Measurements from ENCODE around the gene RUVBL1.

Gene RUVBL1

DNA sequence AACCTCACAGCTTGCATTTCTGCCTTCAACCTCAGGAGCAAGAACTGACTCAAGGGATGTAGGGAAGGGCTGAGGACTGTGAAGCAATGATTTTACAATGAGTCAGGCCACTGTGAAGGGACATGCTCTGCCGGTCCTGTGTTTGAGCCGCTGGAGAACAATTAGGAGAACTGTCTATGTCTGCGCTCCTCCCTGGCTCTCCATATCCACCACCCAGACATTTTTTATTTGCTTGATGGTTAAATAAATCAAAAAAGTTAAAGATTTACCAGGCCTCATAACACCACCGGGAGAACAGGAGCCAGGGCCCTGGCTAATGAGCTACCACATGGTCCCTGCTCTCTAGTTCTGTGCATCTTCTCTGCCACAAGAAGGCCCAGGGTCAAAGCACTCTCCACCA is 41.8 kb downstream of the RUVBL1 start:
- DNase-seq, result no peak

DNA sequence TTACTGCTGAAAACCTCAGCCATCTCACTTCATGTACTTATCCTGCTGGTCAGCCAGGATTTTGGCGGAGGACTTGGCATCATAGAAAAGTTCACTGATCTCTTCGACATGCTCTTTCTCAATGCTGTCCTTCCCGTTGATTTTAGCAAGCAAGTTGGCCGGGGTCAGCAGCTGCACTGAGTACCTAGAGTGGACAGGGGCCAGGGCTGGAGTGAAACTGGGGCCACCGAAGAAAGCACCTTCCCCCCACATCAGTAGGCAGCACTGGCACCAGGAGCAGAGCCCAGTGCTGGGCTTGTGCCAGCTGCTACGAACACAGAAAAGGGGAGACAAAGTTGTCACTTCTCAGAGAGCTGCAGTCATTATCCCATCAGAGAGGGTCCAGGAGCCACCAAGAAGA is 42.4 kb downstream of the RUVBL1 start:
- no peak for DNase-seq

DNA sequence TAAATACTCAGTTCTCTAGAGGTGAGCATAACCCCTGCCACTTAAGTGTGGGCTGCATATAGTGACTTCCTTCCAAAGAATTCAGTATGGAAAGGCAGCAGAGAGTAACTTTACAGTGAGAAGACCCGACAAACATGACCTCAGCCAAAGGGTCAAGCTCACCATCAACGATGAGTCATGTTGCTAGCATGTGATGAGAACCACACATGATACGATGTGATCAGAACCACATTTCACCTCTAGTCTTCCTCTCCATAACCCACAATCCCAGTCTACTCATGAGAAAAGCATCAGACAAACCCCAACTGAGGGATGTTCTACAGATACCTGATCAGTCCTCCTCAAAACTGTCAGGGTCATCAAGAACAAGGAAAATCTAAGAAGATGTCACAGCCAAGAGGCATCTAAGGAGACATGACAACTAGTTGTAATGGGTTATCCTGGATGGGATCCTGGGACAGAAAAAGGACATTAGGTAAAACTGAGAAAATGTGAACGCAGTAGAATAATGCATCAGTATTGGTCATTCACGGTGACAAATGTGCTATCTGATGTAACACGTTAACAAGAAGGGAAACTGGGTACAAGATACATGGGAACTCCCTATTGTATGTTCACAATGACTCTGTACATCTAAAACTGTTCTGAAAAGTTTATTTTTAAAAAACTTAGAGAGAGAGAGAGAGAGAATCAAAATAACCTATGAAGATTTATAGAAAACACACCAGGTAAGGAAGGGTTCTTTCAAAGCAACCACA is 43.1 kb downstream of the RUVBL1 start:
- DNase-seq, result no peak

DNA sequence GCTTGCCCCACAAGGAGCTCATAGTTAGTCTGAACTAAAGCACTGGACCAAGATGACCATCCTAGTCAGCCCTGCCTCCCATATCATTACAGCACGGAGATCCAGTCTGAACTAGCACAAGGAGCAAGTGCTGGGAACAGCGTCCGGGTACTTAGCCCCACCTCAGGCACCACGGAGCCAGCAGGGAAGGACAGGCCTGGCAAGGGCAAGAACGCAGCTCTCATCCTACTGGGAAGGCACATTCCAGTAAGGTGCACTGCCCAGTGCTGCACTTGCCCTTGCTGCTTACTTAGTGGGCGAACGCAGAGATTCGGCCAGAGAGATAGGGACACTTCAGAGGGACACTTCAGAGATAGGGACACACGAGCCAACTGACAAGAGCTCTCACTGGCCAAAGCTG is 43.8 kb downstream of the RUVBL1 start:
- DNase-seq, result no peak

DNA sequence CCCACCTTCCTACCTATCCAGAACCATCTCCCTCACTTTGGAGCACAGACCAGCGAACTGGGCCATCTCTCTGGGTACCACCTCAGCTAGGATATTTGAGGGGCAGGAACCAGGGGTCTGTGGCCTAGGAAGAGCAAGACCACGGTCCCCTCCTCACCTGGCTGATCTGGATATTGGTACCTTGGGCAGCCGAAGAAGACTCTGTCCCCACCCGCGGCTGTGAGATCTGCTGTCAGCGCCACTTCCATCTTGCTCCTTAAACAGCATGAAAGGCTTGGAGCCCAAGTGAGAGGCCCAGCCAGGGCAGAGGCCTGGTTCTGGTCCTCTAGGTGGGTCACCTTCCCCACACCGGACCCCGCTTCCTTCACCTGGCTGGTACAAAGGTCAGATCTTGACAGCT is 44.7 kb downstream of the RUVBL1 start:
- DNase-seq, result no peak

DNA sequence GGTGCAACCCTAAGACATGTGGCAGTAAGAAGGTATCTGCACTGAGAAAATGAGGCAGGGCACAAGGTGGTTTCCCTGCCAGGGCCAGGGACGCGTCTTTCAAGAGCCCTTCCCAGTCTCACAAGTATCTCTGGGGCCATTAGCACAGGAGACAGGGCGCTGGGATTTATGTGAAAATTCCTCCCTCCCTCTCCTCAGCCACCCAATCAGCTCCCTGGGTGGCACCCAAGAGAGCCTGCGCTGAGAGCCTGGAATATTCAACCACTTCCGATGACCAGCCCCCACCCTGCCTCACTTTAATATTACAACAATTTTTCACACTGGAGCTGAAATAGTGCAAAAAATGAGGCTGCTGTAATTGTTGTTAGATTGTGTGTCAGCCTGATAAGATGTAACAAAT is 45.3 kb downstream of the RUVBL1 start:
- no peak for DNase-seq

DNA sequence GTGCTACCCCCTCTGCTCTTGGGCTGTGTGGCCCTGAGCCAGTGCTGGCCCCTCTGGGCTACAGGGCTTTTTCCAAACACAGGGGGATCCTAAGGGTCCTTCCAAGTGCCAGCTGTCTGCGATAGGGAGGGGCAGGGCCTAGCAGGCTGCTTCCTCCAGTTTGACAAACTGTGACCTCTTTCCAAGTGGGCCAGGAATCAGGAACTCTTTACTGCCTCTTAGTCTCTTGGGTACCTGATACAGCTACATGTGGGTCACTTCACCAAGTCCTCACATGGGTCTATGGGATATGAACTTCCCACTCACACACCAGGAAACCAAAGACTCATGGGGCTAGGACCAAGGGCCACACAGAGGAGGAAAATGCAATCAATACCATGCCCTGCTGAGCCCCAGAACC is 45.9 kb downstream of the RUVBL1 start:
- no peak for DNase-seq

DNA sequence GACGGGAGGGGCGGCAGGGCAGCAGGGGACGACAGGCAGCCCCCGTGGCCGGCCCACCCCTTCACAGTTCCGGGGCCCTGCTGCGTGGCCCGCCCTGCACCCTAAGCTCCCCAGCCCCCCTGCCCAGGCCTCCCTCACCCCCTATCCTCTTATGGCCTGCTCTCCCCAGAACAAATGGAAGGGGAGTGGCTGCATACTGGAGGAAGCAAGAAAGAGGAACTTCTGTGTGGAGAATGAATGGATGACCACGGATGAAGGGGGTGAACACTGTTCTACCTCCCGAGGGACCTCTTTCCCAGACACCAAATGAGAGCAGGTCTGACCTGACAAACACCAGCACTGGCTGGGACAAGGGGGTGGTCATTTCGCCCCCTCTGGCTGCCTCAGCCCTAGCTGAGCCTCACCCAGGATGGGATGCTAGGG is 46.4 kb downstream of the RUVBL1 start:
- DNase-seq, result no peak

DNA sequence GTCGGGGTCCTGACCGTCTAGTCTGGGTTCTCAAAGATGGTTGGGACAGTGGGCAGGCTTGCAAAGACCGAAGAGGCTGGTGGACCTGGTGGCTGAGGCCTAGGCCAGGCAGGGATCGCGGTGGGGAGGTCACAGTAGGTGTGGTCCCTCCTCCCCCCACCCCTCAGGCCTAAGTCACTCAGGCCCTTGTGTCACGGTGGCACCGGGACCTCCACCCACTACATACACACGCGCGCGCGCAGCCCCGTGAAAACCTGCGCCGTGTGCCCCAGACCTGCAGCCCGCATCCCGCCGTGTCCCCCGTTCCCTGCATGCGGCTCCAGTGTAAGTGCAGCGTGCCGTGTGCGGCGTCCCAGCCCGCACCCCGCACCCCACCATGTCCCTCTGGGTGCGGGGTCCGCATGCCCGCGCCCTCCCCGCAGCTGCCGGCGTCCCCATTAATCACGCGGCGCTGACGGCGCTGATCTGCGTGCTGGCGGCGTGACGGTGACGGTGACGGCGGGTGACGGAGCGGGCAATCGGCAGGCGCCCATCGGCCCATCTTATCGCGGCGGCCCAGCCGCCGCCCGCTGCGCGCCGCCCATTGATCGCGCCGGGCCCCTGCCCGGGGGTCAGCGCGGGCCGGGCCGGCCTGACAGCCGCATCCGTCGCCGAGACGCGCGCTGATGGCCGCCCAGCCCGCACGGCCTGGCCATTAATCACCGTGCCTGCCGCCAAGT is 47.0 kb downstream of the RUVBL1 start:
- peak; percentile 49 for DNase-seq

DNA sequence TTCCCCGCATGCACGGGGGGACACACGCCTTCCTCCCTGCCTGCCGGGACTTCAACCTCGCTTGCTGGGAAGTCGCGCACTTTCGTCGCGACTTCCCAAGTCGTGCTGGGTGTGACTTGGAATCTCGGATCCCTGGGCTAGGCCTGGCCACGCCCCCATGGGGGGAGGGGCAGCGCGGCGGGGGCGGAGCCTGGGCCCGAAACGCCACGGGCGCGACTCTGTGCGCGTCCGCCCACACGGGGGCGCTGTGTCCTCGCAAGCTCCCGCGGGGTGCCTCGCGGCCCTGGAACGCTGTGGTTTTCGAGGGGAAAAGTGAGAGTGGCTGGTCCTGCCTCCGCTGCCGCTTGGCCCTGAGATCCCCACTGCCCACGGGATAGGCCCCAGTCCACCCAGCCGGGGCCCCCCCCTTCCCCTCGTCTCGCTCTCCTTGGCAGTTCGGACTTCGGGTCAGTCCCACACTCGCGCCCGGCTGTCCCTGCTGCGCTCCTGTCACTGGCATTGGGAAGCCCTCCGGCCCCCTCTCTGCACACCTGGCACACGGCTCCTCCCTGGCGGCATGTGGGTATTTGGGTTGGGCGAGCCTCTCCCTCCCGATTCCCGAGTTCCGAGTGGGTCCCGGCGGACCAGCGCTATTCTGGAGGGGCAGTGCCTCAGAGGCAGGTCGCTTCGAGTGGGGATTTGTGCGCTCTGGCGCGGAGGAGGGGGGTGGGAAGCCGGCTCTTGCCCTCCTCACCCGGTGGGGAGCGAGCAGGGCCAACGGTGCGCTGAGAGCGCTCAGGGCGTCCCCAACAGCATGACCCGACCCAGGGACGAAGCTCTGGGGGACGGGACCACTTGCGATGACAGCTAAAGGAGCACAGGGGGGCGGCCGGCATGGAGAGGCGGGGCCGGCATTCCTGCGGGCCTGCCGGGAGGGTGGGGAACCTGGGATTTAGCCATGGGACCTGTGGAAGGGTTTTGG is 47.8 kb downstream of the RUVBL1 start:
- DNase-seq, result peak; percentile 87

DNA sequence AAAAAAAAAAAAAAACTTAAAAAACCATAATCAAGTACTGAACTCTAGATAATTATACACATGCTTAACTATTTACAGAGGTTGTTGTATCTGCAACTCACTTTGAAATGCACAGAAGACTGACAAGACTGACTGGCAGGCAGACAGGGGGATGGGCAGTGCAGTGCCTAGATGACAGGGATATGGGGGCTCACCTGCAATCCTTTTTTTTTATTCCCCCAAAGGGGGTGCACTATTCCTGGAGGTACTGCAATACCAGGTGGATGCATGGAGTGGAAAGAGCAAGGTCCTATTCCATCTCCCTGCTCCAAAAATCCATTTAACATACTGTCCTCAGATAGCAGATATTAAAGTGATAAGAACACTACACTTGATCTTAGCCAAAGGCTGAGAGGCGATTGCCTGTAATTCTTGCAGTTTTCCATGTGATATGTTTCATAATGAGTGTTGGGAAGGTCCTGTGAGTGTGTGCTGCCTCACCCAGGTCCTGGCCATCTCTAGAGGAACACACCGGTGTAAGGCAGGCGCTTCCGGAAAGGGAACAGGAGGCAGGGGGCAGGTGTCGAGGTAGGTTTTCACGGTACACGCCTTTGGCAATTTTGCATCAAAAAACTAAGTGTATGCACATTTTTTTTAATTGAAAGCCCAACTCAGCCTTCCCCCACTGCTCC is 48.6 kb downstream of the RUVBL1 start:
- no peak for DNase-seq

DNA sequence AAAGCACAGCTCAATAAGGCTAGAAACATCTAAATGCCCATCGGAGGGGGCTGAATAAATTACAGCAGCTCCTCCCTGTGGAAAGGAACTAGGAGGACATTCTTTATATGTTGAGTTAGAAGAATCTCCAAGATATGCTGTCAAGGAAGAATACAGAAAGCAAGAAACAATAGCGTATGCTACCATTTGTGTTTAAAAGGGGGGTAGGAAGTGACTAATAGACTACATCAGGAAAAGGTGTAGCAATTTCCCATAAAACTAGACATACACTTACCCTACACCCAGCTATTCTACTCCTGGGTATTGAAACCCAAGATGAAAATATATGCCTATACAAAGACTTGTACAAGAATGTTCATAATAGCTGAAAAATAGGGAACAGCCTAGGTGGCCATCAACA is 49.8 kb downstream of the RUVBL1 start:
- DNase-seq, result no peak

DNA sequence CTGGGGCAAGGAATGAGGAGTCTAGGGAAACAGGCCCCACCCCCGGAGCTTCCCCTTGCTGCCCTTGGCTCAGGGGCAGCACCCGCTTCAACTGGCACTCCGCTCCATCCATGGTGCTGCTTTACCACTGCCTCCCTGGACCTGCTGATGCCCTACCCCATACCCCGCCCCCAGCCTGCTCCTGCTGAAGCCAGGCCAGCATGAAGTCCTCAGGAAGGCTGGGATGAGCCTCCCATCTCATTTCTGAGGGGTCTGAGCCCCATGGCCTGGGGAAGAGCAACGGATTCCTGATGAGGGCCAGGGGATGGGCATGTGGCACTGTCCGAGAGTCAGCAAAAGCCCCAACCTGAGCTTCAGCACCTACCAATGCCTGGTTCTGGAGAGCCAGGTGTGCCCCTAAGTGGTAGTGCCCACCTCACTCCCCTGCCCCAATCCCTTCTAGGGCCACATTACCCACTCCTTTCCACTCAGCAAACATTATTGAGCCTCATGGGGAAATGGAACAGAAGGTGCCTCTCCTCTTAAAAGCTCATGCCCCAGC is 50.4 kb downstream of the RUVBL1 start:
- no peak for DNase-seq

DNA sequence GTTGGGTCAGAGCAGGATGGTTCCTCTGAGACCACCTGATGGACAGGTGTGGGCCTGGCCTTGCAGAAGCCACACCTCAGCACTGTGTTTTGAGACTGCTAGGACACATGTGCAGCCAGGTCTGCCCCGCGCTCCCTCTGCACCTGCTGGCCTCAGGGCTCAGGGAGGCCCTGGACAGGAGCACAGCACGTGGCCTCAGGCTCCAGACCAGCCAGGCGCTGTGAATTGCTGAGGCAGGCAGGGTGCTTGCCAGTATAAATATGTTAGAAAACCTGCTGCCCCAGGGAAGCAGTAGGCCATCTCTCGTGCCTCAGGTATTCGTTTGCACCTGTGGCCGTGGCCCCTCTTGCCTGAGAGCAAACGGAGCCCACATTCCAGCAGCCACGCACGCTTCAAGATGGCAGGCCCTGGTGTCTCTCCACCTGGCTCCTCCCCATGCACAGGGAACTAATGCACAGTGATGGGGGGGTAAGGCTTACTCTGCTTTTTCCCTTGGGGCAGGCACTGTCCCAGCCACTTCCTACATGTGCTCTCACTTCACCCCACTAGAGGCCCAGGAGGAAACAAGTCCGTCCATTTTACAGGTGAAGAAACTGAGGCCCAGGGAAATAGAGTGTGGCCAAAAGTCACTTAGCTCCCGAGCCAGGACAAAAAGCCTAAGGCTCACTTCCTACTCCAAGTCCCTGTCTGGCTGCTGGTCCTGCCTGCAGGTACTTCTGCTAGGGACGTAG is 51.0 kb downstream of the RUVBL1 start:
- no peak for DNase-seq

DNA sequence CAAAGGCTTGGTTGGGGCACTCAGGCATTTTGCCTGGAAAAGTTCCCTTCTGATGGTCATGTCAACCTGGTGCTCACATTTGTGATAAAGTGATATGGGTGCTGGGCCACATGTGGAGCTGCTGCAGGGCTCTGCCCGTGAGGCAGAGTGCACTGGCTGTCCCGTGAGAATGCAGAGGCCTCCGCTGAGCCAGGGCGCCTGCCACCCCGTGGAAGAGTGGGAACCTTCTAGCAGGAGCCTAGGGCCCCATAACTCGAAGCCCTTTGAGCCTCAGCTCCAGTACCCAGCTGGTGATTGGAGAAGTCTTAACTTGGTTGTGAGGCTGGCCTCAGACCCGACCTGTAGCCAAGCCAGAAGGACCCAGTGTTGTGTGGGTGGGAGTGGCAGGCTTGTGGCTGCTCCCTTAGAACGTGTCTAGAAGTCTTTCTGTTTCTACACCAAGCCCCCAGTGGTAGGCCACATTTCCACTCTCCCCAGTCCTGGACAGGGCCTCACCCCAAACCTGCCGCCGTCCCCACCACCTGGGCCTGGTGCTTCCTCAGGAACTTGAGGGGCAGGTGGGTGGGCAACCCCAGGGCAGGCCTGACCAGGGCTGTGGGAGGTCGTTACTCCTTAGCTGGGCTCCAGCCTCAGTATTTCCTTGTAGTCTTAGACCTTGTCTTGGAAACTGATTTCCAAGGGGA is 51.7 kb downstream of the RUVBL1 start:
- no peak for DNase-seq

DNA sequence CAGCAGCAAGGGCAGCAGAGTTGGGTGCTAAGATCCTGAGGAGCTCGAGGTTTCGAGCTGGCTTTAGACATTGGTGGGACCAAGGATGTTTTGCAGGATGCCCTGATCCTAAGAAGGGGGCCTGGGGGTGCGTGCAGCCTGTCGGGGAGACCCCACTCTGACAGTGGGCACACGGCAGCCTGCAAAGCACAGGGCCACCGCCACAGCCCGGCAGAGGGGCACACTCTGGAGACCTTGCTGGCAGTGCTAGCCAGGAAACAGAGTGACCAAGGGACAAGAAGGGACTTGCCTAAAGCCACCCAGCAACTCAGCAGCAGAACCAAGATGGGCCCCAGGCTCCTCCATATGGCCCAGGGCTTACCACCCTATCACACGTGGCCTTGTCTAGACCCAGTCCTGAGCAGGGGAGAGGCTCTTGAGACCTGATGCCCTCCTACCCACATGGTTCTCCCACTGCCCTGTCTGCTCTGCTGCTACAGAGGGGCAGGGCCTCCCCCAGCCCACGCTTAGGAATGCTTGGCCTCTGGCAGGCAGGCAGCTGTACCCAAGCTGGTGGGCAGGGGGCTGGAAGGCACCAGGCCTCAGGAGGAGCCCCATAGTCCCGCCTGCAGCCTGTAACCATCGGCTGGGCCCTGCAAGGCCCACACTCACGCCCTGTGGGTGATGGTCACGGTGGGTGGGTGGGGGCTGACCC is 52.6 kb downstream of the RUVBL1 start:
- DNase-seq, result no peak

DNA sequence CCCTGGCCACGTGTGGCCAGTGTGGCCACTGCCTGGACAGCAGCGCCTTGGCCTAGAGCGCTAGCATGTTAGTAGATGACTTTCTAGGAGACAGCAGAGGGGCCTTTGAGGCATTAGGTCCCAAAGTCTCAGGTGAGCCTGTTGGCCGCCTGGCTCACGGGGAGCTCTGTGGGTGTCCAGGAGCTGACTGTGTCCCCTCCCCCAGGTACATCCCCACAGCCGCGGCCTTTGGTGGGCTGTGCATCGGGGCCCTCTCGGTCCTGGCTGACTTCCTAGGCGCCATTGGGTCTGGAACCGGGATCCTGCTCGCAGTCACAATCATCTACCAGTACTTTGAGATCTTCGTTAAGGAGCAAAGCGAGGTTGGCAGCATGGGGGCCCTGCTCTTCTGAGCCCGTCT is 54.3 kb downstream of the RUVBL1 start:
- no peak for DNase-seq

DNA sequence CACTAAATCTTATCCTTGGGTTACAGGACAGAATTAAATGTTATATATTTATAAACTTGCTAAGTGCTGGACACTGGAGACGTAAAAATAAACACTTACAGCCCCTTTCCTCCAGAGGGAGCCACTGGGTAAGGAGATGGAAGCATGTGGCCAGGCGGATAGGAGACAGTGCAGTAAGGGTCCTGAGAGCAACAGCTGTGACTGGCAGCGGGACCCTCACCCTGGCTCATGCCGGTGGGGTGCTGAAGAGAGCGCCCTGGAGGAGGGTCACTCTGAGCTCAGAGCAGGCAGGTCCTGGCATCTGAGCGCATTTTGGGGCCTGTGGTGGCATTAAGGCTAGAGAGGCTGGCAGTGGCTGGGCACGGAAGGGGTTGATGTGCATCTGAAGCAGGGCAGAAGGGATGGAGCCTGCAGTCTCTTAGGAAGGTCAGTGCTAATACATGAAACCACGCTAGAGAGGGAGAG is 55.4 kb downstream of the RUVBL1 start:
- no peak for DNase-seq

DNA sequence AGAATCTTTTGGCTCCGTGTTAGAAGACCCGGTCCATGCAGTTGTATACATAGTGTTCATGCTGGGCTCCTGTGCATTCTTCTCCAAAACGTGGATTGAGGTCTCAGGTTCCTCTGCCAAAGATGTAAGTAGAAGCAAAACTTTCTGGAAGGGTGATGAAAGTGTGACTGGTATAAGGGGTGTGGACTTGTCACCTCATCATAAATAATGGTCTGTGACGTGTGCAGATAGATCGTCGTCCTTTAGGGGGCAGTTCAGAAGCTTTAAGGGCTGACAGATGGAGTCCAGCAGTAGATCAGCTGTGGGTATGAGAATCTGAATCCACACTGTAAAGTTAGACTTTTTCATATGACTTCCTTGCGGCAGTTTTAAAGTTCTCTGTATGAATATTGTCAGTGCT is 56.1 kb downstream of the RUVBL1 start:
- DNase-seq, result no peak

DNA sequence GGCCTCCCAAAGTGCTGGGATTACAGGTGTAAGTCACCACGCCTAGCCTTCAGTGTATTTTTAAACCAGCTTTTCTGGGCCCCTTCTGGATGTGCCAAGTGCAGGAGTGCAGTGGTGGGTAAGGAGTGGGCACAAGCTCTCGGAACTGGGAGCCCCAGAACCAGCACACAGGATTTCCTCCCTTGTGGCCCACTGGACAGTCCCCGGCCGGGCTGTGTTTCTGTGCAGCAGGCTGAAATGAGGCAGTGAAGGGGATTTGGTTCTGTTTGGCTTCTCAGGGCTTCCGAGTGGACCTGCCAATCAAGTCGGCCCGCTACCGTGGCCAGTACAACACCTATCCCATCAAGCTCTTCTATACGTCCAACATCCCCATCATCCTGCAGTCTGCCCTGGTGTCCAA is 56.9 kb downstream of the RUVBL1 start:
- no peak for DNase-seq

DNA sequence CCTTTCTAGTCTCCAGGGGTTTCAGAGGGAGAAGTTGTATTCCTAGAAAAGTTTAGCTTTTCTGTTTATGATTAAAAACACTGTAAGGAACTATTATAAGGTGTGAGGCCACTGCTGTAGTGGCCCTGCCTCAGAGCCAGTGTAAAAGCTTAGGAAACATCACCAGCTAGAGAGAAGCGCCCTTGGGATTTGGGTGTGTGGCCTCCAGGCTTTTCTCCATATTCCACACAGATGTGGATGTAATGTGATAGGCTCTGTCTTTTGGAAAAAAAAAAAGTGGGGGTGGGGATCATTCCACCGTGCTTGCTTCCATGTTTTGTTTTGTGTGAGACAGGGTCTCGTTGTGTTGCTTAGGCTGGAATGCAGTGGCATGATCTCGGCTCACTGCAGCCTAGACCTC is 57.5 kb downstream of the RUVBL1 start:
- no peak for DNase-seq

Data from stimulated activated CD4-positive, alpha-beta T cell treated with anti-CD3 and anti-CD28 coated beads, Interleukin-4, amount 100 ng/mL, for 1 hour (primary cell).